ENCODE results near the gene PCBP3.
"Not testable (repeated sequence)": the region's sequence is repeated elsewhere in the genome, so short reads cannot be mapped to it uniquely, and the experiment has no call there.

Gene PCBP3

DNA sequence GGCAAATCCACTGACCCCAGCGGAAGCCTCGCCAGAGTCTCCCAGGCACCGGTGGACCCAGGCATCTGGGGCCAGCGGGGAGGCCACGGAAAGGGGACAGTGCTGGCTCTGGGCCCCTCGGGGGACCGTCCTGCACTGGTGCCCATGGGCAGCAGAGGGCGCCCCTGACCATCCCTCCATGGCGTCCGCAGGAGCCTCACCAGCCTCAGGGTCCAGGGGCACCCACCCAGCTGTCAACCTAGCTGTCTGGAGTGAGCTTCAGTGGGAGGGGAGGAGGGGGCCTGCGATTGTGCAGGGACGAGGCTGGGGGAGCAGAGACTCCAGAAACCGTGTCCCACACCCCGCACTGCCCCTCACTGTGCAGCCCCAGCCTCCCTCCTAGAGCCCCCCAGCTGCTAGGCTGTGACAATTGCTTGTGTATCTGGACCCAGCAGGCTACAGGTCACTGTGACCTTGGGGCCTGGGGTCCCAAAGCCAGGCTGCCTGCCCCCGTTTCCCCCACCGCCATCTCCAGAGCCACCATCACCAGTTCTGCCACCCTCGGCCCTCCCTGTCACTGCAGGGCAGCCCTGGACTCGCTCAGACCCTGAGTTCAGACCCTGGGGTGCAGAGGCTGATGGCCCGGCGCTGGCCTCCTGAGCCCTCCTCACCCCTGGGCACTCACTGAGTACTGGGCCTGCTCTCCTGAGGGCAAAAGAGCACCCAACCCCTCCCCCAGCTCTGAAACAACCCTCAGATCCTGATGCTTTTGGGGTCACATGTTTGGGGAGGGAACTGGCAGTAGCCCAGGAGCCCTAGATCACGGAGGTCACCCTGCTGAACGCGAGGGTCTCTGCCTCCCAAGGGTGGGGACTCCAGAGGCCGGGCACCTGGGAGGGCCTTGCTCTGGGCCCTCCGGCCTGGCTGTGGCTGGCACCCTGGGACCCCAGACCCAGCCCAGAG, 327.4 kb downstream of the PCBP3 start:
- peak; percentile 54 for DNase-seq
- in situ Hi-C loops (cut with MboI; ENCODE audit: low pct_unique_long_range_greater_than_20kb, low sequenced_read_pairs): no loop called here

DNA sequence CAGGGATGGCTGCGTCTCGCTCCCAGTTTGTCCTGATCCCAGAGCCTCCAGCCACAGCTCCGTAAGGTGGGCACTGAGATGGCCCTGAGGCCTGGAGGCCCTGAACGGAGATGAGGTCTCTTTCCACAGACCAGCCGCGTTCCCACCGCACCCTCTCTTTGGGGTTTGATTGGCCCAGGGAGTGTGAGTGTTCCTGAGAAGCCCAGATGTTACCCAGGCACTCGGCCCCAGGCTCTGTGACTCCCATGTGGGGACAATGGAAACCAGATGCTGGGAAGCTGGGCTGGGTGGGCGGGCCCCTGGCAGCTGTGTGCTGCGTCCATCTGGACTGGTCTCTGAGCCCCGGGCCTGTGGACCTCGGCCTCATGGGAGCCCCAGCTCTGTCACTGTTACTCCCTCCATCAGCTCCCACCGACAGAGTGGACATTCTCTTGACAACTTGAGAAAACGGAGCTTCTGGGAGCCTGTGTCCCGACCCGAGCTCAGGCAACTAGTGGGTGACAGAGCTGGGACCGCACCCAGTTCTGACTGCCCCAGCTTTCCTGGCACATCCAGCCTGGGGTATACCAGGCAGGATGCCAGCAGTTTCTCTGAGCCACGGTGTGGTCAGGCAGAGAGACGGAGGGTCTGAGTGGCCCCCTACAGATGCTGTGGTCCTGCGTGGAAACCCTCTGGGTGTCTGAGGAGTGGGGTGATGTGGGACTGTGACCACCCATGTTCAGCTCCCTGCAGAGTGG, 328.3 kb downstream of the PCBP3 start:
- in situ Hi-C loops (cut with MboI; ENCODE audit: low pct_unique_long_range_greater_than_20kb, low sequenced_read_pairs): no loop called here
- no peak for DNase-seq

DNA sequence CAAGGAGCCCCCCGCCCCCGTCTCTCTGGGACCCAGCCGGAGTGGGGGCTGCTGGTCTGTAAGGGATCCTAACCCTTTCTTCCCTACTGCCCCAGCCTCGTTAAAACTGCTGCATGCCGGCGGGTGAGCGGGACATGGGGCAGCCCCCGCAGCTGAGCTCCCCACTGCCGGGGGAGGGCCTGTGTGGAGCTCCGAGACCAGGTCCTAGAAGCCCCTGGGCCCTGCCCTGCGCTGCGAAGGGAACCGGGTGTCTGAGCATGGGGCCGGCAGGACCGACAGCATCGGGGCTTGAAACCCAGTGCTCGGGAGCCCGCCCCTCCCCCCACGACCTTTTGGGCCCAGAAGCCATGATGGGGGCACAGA, 328.8 kb downstream of the PCBP3 start:
- in situ Hi-C loops (cut with MboI; ENCODE audit: low pct_unique_long_range_greater_than_20kb, low sequenced_read_pairs): no loop called here
- no peak for DNase-seq

DNA sequence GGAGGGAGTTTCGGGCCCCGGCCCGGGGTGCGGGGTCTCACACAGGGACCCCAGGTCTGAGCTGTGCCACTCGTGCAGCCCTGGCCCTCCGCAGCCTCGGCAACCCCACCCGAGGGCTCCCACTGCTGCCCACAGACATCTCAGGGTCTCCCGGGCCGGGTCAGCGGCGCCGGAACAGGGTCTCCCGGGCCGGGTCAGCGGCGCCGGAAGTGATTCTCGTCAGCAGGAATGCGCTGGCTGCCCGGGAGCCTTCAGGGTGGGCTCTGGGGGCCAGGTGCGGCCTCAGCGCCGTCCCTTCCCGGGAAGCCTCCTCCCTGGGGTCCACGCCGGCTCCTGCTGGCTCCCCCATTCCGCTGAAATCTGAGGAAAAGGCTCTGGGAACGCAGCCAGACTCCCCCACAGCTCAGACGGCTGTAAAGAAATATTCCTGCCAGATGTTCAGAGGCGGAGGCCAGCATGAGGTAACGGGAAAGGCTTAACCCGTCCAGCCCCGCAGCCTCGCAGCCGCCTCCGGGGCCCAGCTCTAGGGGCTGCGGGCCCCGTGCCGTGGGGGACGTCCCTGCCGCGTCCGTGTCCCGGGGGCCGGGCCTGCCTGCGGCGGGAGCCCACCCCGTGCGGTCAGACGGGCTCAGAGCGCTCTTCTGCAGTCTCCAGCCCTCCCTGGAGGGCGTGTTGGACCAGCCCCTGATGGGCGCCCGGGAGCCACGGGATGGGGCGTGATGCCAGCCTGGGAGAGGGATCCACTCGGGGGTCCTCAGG, 329.4 kb downstream of the PCBP3 start:
- DNase-seq: no peak
- in situ Hi-C loops (cut with MboI; ENCODE audit: low pct_unique_long_range_greater_than_20kb, low sequenced_read_pairs): no loop called here

DNA sequence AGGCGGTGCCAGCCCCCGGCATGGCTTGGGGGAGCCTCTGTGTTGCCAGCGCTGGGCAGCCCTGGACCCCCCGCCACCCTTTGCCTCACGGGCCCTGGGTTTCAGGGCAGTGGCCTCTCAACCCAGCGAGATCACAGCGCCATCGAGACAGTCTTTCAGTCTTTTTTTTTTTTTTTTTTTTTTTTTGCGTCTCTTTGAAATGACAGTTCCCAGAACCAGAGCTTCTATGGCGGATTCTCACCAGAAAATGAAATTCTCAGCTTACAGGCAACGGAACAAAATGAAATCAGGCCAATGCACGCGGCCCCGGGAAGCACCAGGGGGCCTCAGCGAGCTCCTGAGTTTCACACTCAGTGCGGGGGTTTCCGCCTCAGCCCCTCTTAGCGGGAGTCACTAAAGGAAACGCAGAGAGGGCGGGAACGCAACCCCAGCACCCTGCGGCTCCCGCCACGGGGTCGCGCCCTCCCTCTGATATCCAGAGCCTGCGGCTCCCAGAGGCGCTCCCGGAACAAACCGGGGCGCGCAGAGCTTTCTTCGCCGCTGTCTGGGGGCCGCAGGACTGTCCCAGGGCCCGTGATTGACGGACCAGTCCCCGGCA, 330.0 kb downstream of the PCBP3 start:
- peak; percentile 90 for DNase-seq
- in situ Hi-C loops (cut with MboI; ENCODE audit: low pct_unique_long_range_greater_than_20kb, low sequenced_read_pairs): no loop called here

DNA sequence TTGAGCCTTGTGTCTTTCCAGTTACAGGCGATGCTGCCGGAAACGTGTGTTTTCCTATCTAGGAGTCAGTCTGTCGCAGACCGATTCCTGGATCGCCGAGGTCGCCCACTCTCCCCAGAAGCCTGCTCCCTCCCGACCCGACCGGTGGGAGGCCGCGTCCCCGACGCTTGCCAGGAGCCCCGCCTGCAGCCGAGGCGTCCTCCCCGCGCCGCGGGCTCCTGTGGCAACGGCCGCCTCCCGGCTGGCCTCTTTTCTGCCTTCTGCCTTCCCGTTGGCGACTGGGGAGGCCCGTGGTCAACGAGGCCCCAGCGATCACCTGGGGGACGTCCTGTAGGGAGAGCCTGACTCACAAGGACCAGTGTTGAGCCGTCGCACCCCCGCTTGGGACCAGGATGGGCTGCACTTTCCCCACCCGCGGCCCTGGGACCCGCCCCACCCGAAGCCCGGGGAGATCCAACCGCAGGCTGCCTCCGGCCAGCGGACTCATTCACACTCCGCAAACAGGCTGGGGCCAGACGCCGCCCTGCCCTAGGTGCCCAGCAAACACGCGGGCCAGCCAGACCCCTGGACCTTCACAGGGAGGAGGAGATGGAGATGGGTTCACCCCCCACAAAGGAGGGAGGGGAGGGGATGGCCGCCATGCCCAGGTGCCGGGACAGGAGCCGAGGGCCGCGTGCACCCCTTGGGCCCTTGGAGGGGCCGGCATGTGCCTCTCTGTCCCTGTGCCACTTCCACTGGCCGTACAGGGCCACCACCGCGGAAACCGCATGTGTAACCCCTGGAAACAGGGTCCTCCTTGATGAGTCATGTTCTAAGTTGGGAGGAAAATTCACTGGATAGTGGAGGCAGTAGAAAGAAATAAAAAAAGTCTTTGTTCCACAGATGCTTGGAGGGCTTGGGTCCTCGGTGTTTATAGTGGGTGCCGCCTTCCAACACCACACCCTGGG, 330.8 kb downstream of the PCBP3 start:
- in situ Hi-C loops (cut with MboI; ENCODE audit: low pct_unique_long_range_greater_than_20kb, low sequenced_read_pairs): no loop called here
- DNase-seq: no peak

DNA sequence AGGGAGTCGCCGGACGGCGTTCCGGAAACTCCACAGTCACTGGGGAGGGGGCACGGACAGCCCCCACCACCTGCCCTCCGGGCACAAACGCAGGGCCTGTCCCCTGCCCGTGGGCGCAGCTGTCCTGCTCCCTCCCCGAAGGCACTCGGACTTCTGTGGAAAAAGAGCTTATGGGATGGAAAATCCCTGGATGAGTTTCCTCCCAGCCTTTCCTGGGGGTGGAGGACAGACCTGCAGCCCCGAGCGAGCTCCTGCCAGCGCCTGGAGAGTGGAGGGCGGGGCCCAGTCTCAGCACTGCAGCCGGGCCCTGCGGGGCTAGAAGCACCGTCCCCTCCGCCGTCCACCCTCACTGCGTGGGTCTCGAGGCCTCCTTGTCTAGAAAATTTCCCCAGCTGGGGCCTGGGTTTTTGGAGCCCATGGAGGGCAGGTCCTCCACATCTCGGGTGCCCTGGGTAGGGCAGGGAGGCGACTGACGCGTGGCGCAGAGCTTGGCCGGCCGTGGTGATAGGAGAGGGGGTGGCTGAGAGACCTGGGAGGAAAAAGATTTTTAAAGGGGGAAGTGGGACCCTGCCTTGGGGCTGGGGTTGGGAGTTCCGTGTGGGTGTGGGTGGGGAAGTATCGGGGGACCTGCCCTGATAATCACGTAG, 331.6 kb downstream of the PCBP3 start:
- in situ Hi-C loops (cut with MboI; ENCODE audit: low pct_unique_long_range_greater_than_20kb, low sequenced_read_pairs): no loop called here
- DNase-seq: no peak

DNA sequence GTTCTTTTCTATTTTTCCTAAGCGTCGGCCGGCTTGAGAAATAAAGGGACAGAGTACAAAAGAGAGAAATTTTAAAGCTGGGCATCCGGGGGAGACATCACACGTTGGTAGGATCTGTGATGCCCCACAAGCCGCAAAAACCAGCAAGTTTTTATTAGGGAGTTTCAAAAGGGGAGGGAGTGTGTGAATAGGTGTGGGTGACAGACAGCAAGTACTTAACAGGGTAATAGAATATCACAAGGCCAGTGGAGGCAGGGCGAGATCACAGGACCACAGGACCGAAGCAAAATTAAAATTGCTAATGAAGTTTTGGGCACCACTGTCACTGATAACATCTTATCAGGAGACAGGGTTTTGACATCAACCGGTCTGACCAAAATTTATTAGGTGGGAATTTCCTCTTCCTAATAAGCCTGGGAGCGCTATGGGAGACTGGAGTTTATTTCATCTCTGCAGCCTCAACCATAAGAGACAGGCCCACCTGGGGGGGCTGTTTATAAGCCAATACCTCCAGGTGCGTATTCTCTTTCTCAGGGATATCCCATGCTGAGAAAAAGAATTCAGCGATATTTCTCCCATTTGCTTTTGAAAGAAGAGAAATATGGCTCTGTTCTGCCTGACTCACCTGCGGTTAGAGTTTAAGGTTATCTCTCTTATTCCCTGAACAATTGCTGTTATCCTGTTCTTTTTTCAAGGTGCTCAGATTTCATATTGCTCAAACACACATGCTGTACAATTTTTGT, 332.3 kb downstream of the PCBP3 start:
- in situ Hi-C loops (cut with MboI; ENCODE audit: low pct_unique_long_range_greater_than_20kb, low sequenced_read_pairs); DNase-seq: not testable (repeated sequence)

DNA sequence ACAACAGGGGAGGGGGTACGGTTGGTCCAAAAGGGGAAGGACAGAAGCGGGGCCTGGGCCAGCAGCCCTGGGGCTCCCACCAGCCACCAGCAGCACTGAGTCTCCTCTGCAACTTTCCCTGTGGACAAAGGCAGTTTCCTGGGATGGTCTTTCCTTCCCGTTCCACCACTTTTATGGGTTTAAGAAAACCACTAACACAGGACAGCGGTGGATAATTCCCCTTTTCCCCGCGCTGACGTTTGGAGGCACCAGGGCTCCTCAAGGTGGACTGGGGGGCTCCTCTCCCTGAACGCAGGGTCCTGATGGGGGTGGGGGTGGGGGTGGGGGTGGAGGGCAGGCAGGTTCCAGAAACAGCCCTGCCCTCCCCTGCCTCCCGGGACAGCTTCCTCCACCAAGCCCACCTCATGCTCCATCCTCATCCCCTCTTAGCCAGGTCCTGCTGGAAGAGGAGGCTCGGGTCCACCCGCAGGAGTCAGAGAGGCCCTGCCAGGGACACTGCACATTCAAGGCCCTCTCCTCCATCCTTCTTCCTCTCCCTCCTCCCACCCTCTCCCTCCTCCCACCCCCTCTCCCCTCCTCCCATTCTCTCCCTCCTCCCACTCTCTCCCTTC, 333.3 kb downstream of the PCBP3 start:
- in situ Hi-C loops (cut with MboI; ENCODE audit: low pct_unique_long_range_greater_than_20kb, low sequenced_read_pairs): no loop called here

DNA sequence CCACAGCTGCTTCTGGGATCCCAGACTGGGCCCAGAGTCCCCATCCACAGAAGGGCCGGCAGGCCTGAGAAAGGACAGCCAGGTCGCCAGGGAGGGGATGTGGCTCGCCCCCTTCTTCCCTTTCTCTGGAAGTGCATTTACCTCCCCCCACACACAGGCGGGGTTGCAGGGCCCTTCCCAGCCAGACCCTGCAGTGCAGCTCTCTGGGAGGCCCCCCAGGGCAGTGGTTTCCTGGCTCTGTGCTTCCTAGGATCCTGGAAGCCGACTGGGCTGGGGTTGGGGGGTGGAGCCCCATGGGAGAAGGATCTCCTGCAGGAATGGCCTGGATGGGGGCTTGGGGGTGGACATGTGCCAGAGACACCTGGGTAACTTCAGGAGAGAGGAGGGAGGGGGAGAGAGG, 333.9 kb downstream of the PCBP3 start:
- no peak for DNase-seq
- in situ Hi-C loops (cut with MboI; ENCODE audit: low pct_unique_long_range_greater_than_20kb, low sequenced_read_pairs): no loop called here

More for the DNA sequence above, 333.3 kb downstream of the PCBP3 start:
- DNase-seq: no peak

DNA sequence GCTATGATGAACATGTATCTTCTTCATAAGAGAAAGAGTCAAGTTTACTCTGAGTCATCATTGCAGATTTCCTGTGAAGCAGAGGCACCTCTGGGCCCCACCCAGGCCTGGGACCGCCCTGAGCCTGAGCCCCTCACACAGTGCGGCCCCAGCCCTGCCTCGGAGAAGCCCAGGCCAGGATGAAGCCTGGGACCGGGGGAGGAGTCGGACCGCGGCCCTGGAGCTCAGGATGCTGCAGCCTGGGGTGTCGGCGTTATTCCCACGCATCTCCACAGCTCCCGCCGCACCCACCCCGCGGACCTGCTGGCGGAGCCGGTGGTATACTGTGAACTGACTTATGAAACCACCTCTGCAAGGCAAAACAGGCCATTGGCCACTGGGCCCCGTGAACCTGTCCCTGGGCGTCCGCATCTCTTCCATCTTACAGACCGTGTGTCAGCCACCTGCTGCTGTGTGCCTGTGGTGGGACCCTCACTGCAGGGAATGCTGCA, 335.7 kb downstream of the PCBP3 start:
- DNase-seq: no peak
- in situ Hi-C loops (cut with MboI; ENCODE audit: low pct_unique_long_range_greater_than_20kb, low sequenced_read_pairs): no loop called here

DNA sequence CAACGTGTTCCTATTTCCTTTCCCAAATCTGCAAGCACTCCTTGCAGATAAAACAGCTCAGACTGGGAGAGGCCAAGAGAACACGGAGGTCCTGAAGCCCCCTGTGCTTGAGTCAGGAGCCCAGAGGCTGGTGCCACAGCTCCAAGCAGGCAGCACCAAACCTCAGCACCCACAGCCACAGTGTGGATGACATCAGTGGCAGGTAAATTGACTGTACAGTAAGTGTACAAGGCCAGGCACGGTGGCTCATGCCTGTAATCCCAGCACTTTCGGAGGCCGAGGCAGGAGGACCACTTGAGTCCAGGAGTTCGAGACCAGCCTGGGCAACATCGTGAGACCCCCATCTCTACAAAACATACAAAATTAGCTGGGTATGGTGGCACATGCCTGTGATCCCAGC, 336.1 kb downstream of the PCBP3 start:
- in situ Hi-C loops (cut with MboI; ENCODE audit: low pct_unique_long_range_greater_than_20kb, low sequenced_read_pairs): no loop called here
- no peak for DNase-seq

DNA sequence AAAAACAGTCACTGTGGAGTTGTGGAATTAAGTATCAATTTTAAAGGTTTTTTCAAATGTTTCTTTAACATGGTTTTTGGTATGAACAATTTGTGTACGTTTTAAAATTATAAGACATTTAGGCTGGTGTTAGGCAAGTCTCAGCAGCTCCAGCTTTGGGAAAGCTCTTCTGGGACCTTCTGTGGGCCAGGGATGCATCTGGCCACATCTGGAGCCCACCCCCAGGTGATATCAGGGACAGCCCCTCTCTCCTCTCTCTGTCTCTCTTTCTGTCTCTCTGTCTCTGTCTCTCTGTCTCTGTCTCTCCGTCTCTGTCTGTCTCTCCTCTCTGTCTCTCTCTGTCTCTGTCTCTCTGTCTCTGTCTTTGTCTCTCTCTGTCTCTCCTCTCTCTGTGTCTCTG, 336.7 kb downstream of the PCBP3 start:
- DNase-seq: no peak
- in situ Hi-C loops (cut with MboI; ENCODE audit: low pct_unique_long_range_greater_than_20kb, low sequenced_read_pairs): no loop called here

DNA sequence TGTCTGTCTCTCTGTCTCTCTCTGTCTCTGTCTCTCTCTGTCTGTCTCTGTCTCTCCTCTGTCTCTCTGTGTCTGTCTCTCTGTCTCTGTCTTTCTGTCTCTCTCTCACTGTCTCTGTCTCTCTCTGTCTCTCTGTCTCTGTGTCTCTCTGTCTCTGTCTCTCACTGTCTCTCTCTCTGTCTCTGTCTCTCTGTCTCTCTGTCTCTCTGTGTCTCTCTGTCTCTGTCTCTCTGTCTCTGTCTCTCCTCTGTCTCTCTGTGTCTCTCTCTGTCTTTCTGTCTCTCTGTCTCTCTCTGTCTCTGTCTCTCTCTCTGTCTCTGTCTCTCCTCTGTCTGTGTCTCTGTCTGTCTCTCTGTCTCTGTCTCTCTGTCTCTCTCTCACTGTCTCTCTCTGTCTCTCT, 337.2 kb downstream of the PCBP3 start:
- in situ Hi-C loops (cut with MboI; ENCODE audit: low pct_unique_long_range_greater_than_20kb, low sequenced_read_pairs): no loop called here
- DNase-seq: no peak

DNA sequence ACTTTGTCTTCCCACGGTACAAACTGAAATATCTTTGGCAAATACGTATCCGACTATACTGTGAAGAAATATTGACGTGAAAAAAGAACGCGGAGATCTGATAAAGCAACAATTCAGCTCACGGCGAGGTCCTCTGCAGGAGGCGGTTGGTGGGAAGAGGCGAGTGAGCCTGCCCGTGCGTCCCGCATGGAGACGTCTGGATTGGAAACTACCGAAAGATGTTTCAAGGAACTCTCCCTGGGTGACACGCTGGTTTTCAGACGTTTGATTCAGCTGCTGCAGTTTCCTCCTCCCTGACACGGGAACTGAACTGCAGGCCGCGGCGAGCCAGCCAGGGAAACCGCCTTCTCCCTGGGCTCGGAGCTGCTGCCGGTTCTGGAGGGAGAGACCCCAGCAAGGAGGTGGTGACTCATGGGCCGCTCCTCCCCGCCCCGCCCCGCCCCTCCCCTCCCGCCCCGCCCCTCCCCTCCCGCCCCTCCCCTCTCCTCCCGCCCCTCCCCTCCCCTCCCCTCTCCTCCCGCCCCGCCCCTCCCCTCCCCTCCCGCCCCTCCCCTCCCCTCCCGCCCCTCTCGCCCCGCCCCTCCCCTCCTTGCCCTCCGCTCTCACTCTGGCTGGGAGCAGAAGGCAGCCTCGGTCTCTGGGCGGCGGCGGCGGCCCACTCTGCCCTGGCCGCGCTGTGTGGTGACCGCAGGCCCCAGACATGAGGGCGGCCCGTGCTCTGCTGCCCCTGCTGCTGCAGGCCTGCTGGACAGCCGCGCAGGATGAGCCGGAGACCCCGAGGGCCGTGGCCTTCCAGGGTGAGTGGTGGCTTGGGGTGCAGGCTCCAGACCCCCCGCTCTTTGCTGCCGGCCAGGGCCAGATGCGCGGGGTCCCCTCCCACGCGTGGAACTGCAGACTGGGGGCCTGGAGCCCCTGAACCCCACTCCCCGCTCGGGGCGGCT, 337.9 kb downstream of the PCBP3 start, which contains the start of gene COL6A1:
TSS of gene COL6A1 (plus strand) at position 620 of the 941 bp plus-strand sequence. CDS start at position 701, 81 bp downstream.
- DNase-seq: peak; percentile 86
- in situ Hi-C loops (cut with MboI; ENCODE audit: low pct_unique_long_range_greater_than_20kb, low sequenced_read_pairs): no loop called here

Data from KBM-7 (cell line).